IPS-NIHi11 (cell line): ENCODE data around the gene PRM1.

Experiments
- DNase-seq: peaks from one replicate; pipeline ENCODE4 v3.0.0; 2012; ENCODE audit warnings: mixed read lengths, low spot score

Gene PRM1

DNA sequence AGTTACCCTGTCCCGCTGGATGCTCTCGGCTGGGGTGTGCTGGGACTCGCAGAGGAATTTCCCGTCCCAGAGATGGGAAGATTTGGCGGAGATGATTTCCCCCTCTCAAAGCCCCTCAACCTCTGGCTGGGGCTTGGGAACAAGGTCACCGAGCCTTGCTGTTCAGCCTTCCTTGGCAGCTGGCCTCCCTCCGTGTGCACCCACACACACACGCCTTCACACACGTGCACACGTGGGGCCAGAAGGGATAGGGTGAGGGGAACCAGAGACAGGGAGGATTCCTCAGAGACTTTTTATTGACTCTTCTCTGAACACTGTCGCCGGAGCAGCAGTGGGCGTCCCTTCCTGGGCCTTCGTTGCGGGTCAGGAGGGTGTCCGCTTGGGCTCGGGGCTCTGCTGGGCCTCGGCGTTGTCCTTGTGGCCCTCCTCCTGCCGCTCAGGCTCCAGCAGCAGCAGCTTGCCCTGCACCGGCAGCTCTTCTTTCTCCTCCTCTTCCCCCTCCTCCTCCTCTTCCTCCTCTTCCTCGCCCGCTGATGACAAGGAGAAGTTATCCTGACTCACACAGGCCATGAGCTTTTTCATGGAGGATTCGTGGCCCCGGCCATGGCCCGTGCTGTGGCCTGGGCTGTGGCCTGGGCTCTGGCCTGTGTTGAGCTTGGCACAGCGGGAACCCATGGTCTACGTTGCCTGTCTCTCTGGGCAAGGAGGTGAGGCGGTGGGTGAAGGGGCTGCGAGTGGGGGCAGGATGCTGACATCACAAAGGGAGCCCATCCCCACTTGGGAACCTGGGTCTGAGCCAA is 8.0 kb downstream of the PRM1 start, which contains the start of gene PRM3:
Gene PRM3, minus strand, starts transcription at position 709 of the 800 bp plus-strand sequence. Its CDS starts 34 bp downstream, at position 675.
- DNase-seq, result no peak

DNA sequence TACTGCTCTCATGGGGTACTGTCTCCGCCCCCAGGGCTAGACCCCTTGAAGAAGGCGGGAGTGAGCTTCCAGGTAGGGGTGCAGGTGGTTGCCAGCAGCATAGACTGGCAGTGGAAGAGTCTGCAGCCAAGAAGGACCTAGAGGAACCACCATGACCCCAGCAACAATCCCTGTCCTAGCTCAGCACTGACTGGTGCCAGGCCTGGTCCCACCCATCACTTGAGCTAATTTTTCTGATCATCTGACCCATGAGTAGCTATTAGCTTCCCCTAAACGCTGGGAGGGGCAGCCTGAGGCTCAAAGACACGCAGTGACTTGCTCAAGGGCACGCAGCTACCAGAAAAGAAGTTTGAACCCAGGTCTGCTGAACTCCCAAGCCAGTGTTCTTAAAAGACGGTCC is 8.6 kb downstream of the PRM1 start:
- no peak for DNase-seq

- DNase-seq, result no peak
Observed at GRCh38 chr16:11271610-11272009, 9.5 kb downstream of the PRM1 start.

DNA sequence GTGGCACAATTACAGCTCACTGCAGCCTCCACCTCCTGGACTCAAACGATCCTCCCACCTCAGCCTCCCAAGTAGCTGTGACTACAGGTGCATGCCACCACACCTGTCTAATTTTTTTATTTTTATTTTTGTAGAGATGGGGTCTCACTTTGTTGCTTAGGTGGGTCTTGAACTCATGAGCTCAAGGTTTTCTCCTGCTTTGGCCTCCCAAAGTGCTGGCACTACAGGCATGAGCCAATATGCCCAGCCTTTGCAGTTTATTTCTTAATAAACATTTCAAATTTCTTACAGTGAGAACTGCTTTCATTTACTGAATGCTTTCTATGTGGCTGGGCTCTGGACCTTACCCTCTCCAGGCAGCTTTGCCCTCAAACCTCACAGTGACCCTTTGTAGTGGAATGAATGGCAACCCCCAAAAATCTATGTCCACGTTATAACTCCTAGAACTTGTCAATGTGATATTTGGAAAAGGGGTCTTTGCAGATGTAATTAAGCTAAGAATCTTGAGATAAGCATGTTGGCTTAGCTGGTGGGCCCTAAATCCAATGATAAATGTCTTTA is 10.4 kb downstream of the PRM1 start:
- DNase-seq, result no peak

DNA sequence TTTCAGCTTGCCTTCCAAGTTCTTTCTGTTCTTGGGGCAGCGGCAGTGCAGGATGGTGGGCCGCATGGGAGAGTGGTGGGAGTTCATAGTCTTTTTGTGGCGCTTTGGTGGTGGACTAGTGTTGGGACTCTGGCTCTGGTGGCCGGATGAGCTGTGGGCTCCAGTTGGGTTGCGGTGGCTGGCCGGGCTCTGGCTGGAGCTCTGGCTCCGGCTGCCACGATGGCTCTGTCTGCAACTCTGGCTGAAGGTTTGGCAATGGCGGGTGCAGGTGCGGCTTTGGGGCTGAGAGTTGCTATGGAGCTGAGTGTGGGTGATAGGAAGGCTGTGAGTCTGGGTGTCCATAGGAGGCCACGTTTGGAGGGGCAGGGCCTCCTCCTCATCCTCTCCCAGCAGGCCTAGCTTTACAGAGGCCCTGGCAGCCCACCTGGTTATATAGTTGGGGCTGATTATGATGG is 12.2 kb downstream of the PRM1 start, which contains the start of gene TNP2:
Gene TNP2, minus strand, starts transcription at position 405 of the 455 bp plus-strand sequence. Its CDS starts 63 bp downstream, at position 342.
- DNase-seq, result no peak

DNA sequence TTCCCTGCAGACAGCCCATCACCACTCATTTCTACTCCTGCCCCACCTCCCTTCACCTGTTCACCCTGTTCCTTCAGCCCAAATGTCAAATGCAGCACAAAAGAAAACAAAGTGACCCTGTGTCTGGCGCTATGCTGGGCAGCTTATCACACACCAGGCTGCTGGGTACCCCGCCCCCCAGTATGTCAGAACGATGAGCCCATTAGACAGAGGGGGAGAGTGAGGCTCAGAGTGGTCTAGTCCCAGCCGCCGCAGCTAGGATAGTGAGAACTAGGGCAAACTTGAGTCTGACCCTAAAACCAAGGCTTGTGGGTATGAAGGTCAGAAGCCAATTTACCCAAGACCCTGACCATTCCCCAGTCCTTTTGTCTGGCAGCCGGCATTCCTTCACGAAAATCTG is 16.0 kb downstream of the PRM1 start:
- no peak for DNase-seq

- no peak for DNase-seq
Observed at GRCh38 chr16:11264155-11264832, 16.8 kb downstream of the PRM1 start.

DNA sequence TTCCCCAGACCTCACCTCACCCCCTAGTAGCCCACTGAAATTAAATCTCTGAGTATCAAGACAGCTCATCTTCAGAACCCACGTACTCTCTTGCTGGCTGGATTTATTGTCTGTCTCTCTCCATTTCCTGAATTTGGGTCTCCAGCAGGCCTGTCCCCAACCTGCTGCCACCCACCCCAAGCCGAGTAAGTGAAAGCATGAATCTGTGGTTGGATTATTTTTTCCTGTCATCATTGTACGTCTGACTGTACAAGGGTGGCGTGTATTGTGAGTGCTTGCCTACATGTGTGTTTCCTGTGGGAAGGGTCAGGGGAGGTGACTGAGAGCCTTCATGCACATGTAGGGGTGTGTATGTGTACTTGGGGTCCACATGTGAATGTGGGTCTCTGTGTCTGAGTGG is 17.4 kb downstream of the PRM1 start:
- no peak for DNase-seq

DNA sequence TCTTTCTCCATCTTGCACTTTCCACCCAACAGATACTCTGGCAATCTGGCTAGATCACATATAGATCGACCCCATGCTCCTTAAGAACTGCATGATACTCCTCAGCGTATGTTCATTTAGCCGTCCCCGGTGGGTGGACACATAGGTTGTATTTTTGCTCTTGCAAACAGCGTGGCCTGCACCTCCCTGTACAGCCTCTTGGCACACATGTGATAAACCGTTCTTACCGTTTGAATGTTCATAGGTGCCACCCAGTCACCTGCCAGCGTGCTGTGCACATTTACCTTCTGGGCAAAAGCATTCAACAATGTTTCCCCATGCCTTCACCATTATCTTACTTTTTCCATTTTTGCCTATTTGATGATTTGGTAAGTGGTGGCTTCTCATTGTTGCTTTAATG is 18.2 kb downstream of the PRM1 start:
- DNase-seq, result no peak

- no peak for DNase-seq
Observed at GRCh38 chr16:11260596-11260966, 20.5 kb downstream of the PRM1 start.

DNA sequence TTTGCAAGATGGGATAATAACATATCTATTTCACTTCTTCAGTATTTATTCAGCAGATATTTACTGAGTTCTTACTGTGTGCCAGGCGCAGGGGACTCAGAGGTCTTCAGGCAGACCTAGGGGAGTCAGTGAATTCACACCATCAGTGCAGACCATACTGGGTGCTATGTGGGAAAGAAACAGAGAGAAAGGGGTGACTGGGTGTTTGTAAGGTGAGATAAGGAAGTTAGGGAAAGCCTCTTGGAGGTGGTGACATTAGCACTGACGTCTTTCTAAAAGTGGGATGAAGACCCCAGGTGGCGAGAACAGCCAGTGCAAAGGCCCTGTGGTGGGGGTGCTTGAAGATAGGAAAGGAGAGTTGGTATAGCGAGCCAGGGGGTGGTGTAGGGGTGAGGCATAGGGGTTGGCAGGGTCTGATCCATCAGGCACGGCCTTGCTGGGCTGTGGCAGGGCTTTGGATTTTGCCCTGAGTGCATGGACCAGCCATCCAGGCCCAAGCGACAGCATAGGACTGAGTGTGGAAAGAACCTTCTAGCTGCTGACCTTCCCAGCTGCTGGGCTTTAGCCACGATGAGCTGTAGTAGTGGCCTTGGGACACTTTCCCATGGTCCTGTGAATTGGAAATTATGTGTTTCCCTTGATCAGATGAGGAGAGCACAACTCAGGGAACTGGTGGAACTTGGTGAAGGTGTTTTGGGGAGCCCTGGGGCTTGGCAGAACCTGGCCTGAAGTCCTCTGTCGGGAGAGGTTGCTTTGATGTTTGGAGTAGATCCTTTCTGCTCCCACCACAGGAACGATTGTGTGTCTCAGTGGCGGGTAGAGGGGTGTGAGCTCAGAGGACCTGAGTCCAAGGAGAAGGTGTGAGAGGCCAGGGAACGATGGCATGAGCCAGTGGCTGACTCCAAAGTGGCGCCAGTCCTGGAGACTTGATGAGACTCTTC is 21.2 kb downstream of the PRM1 start:
- no peak for DNase-seq

GRCh38 chr16:11258553-11259492 is 22.3 kb downstream of the PRM1 start:
- no peak for DNase-seq

DNA sequence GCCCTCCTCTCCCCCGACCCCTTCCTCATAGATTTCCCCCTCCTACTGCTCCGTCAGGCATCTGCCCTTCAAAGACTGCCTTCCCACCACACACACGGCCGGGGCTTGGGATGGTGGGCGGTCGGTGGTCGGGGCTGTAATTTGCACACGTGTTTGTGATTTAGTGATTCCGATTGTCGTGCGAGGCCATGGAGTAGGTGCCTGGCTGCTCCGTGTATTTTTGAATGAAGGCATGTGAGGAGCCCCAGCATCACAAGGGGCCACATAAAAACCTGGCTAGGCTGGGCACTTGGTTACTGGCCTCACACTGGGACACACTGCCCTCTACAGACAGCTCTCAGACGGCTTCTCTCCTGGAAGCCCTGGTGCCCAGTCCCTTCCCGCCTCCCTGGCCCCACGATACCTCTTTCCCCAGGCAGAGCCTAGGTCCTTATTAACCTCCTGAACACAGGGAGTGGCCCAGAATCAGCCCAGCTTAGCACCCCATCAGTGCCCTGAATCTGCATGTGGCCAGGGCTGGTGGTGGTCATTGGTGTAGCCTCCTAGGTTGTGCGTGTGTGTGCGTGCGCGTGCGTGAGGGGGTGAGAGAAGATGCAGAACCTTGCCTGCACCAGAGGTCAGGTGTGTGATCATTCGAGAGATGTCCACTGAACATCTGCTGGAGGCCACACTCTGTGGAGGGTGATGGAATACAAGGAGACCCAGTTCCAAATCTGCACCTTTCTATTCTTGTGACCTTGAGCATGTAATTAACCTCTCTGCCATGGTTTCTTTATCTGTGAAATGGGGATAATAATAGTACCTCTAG is 23.8 kb downstream of the PRM1 start:
- peak; percentile 86 for DNase-seq

DNA sequence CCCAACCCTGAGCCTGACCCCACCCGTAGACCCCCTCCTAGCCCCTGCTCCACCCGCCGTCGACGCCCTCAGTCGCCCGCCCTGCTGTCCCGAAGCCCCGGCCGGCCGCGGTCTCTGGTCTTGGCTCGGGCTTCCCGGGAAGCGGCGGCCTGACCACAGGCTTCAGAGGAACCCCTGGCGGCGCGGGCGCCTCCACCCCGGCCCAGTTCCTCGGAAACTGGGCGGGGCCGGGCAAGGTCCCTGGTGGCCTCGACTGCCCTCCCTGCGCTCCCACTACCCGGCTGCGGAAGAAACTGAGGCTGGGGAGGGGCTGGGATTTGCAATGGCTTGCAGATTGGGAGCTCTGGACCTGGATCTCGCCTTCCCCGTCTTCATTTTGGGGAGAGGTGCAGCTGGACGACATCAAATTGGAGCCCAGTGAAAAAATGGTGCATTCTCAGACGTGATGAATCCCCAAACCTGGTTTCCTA is 24.4 kb downstream of the PRM1 start:
- no peak for DNase-seq

DNA sequence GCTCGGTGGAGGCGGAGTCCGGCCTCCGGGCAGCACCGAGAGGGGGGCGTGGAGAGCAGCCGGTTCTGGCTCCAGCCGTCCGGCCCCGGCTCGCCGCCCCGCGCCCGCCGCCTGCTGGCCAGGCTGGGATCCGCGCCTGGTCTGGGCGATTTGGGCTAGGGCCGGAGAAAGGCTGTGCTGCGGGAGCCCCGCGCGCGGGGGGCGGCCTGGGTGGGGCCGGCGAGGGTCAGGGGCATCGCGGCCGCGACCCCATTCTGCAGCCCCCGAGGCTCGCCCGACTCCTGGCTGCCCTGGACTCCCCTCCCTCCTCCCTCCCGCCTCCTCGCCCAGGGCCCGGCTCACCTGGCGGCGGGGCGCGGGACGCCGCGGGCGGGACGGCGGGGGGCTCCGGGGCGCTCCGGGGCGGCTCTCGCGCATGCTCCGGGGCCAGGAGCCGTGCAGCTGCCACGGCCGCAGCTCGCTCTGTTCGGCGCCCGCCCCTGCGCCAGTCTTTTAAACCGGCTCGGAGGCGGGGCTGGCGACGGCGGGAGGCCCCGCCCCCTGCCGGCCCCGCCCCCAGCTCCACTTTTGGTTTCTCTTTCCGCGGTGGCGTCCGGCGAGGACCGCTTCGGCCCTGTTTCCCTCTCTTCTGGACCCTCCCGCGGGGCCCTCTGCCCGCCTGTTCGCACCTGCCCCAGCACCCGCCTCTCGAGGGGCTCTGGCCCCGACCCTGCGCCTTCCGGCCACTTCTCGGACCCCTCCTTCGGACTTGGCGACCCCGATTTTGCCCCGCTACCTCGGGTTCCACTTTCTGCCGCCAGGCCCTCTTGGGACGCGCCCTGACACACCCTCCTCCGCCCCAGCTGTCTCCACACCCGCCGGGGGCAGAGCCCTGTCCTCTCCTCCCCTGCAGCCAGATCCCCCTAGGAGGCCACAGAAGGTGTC is 25.1 kb downstream of the PRM1 start, which contains the start of gene SOCS1:
Gene SOCS1, minus strand, starts transcription at position 468 of the 924 bp plus-strand sequence. CDS start 726 bp downstream, outside the sequence.
- DNase-seq, result peak; percentile 93

DNA sequence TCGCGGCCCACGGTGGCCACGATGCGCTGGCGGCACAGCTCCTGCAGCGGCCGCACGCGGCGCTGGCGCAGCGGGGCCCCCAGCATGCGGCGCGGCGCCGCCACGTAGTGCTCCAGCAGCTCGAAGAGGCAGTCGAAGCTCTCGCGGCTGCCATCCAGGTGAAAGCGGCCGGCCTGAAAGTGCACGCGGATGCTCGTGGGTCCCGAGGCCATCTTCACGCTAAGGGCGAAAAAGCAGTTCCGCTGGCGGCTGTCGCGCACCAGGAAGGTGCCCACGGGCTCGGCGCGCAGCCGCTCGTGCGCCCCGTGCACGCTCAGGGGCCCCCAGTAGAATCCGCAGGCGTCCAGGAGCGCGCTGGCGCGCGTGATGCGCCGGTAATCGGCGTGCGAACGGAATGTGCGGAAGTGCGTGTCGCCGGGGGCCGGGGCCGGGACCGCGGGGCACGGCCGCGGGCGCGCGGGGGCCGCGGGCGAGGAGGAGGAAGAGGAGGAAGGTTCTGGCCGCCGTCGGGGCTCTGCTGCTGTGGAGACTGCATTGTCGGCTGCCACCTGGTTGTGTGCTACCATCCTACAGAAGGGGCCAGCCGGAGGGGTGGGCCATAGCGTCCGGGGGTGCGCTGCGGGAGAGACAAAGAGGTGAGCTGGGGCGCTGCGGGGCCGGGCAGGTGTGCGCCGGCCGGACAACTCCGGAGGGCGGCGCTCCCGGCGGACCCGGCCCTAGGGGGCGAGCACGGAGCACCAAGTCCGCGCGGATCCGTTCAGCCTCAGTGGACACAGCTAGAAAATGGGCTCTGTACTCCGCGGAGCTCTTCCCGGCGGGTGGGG is 26.0 kb downstream of the PRM1 start:
- DNase-seq, result peak; percentile 50
